ES-I3 (cell line): ENCODE results near the gene PCDHGA6.
"Not testable (repeated sequence)": the region's sequence is repeated elsewhere in the genome, so short reads cannot be mapped to it uniquely, and the experiment has no call there.

Experiments
- H3K36me3 ChIP-seq: 2 replicates; pipeline ENCODE4 v1.6.1; 2013; ENCODE audit warnings: mild to moderate bottlenecking, low read length, control low read depth, moderate library complexity; ENCODE audit not compliant: insufficient read depth
- H3K4me1 ChIP-seq: 2 replicates; pipeline ENCODE4 v1.6.1; 2013; ENCODE audit warnings: mild to moderate bottlenecking, control low read depth, low read length; ENCODE audit not compliant: insufficient read depth
- H3K9ac ChIP-seq: 2 replicates; pipeline ENCODE4 v1.6.1; 2013; ENCODE audit warnings: low read depth, mild to moderate bottlenecking, low read length, moderate library complexity
- H3K9me3 ChIP-seq: 2 replicates; pipeline ENCODE4 v1.6.1; 2013; ENCODE audit warnings: mild to moderate bottlenecking, low read length, moderate library complexity; ENCODE audit not compliant: control insufficient read depth, insufficient read depth

Gene PCDHGA6

DNA sequence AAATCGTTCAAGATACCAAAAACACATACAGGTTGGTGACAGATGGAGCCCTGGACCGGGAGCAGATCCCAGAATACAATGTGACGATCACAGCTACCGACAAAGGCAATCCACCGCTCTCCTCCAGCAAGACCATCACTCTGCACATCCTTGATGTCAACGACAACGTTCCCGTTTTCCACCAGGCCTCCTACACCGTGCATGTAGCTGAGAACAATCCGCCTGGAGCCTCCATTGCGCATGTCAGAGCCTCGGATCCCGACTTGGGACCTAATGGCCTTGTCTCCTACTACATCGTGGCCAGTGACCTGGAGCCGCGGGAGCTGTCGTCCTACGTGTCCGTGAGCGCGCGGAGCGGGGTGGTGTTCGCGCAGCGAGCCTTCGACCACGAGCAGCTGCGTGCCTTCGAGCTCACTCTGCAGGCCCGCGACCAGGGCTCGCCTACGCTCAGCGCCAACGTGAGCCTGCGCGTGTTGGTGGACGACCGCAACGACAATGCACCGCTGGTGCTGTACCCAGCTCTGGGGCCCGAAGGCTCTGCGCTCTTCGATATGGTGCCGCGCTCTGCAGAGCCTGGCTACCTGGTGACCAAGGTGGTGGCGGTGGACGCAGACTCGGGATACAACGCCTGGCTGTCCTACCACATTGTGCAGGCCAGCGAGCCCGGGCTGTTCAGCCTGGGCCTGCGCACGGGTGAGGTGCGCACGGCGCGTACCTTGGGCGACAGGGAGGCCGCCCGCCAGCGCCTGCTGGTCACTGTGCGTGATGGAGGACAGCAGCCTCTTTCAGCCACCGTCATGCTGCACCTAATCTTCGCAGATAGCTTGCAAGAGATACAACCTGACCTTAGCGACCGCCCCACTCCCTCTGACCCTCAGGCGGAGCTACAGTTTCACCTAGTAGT lies 1.9 kb upstream of the PCDHGA6 start:
- Histone ChIP-seq H3K4me1 (no peaks in the 10 kb centered on the region), H3K9ac (no peak overlapping the region), H3K36me3 (no peaks in the 10 kb centered on the region), H3K9me3 (peaks cover 5% of the 10 kb centered on the region)

DNA sequence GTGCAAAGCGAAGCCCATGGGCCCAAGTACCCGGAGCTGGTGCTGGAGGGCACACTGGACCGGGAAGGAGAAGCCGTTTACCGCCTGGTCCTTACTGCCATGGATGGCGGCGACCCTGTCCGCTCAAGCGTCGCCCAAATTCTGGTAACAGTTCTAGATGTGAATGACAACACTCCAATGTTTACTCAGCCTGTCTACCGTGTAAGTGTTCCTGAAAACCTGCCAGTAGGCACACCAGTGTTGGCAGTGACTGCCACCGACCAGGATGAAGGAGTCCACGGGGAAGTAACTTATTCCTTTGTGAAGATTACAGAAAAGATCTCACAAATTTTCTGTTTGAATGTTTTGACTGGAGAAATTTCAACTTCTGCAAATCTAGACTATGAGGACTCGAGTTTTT lies 936 bp downstream of the PCDHGA6 start:
- H3K9ac ChIP-seq, result no peak overlapping the region
- H3K4me1 ChIP-seq, result no peaks in the 10 kb centered on the region
- H3K9me3 ChIP-seq, result peaks cover 7% of the 10 kb centered on the region
- no peaks in the 10 kb centered on the region for H3K36me3 ChIP-seq

DNA sequence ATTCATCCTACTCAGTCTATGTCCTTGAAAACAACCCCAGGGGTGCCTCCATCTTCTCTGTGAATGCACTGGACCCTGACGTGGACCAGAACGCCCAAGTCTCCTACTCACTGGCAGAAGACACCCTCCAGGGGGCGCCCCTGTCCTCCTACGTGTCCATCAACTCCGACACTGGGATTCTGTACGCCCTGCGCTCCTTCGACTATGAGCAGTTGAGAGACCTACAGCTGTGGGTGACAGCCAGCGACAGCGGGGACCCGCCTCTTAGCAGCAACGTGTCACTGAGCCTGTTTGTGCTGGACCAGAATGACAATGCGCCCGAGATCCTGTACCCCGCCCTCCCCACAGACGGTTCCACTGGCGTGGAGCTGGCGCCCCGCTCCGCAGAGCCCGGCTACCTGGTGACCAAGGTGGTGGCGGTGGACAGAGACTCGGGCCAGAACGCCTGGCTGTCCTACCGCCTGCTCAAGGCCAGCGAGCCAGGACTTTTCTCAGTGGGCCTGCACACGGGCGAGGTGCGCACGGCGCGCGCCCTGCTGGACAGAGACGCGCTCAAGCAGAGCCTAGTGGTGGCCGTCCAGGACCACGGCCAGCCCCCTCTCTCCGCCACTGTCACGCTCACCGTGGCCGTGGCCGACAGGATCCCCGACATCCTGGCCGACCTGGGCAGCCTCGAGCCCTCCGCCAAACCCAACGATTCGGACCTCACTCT lies 1.9 kb downstream of the PCDHGA6 start:
- H3K4me1 ChIP-seq, H3K9me3 ChIP-seq, H3K9ac ChIP-seq, H3K36me3 ChIP-seq: not testable (repeated sequence)

DNA sequence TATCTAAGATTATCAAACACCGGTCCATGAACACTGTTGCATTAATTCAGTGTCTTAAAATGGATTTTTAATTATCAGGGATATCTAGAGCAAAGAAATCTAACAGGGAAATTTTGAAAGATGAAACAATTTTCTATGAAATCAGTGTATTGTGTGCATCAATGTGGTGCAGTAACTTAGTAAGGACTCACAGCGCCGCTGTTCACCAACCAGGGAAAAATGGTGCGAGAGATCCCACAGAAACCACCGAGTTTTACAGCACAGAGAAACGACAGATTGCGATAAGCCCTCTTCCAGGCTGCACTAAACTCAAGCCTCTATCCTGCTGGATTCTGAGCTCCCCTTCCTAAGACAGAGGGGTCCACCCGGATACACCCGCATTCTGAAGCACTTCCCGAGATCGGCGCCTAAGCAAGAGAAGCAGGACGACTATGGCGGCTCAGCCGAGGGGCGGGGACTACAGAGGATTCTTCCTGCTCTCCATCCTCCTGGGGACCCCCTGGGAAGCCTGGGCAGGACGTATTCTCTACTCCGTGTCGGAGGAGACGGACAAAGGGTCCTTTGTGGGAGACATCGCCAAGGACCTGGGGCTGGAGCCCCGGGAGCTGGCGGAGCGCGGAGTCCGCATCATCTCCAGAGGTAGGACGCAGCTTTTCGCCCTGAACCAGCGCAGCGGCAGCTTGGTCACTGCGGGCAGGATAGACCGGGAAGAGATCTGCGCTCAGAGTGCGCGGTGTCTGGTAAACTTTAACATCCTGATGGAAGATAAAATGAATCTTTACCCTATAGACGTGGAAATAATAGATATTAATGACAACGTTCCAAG lies 9.0 kb downstream of the PCDHGA6 start, which contains the start of gene PCDHGA7:
TSS of gene PCDHGA7 (plus strand) at position 274 of the 826 bp plus-strand sequence. CDS start at position 432, 158 bp downstream.
- no peaks in the 10 kb centered on the region for H3K4me1 ChIP-seq
- H3K9ac ChIP-seq, result no peak within 1 kb of the TSS
- H3K36me3 ChIP-seq, result no peaks in the 10 kb centered on the region
- H3K9me3 ChIP-seq, result no peaks in the 10 kb centered on the region; the same call in 1 of the 2 replicates

DNA sequence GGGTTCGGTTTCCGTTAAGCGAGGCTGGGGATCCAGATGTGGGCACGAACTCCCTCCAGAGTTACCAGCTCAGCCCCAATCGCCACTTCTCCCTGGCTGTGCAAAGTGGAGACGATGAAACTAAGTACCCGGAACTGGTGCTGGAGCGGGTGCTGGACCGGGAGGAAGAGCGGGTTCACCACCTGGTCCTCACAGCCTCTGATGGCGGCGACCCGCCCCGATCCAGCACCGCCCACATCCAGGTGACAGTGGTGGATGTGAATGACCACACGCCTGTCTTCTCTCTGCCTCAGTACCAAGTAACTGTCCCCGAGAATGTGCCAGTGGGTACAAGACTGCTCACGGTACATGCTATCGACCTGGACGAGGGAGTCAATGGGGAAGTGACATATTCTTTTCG lies 9.7 kb downstream of the PCDHGA6 start:
- peaks cover under 1% of the 10 kb centered on the region for H3K9me3 ChIP-seq
- no peaks in the 10 kb centered on the region for H3K36me3 ChIP-seq
- H3K9ac ChIP-seq, result no peak overlapping the region
- no peaks in the 10 kb centered on the region for H3K4me1 ChIP-seq

DNA sequence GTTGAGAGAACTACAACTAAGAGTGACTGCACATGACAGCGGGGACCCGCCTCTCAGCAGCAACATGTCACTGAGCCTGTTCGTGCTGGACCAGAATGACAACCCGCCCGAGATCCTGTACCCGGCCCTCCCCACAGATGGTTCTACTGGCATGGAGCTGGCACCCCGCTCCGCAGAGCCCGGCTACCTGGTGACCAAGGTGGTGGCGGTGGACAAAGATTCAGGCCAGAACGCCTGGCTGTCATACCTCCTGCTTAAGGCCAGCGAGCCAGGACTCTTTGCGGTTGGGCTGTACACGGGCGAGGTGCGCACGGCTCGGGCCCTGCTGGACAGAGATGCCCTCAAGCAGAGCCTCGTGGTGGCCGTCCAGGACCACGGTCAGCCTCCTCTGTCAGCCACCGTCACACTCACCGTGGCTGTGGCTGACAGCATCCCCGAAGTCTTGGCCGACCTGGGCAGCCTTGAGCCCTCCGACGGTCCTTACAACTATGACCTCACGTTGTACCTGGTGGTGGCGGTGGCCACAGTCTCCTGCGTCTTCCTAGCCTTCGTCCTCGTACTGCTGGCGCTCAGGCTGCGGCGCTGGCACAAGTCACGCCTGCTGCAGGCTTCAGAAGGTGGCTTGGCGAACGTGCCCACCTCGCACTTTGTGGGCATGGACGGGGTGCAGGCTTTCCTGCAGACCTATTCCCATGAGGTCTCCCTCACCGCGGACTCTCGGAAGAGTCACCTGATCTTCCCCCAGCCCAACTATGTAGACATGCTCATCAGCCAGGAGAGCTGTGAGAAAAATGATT lies 11.0 kb downstream of the PCDHGA6 start:
- Histone ChIP-seq H3K4me1 (no peaks in the 10 kb centered on the region), H3K9me3 (peaks cover 7% of the 10 kb centered on the region), H3K9ac (no peak overlapping the region), H3K36me3 (no peaks in the 10 kb centered on the region; the same call in 1 of the 2 replicates)

DNA sequence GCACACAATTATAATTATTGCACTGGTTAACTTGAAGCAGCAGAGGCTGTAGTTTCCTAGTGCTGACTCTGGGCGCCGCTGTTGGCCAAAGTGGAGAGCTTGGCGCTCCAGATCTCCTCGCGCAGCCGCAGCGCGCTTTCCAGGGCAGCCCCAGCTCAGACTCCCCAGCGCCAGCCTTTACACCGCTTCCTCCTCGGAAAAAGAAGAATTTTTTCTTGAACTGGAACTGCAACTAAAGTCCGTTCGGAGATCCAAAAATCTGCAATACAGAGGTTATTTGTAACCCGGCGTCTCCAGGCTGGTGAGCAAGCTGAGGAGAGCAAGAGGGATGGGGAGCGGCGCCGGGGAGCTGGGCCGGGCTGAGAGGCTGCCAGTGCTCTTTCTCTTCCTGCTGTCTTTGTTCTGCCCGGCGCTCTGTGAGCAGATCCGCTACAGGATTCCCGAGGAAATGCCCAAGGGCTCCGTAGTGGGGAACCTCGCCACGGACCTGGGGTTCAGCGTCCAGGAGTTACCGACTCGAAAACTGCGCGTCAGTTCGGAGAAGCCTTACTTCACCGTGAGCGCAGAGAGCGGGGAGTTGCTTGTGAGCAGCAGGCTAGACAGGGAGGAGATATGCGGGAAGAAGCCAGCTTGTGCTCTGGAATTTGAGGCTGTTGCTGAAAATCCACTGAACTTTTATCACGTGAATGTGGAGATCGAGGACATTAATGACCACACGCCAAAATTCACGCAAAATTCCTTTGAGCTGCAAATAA lies 14.0 kb downstream of the PCDHGA6 start, which contains the start of gene PCDHGB4:
TSS of gene PCDHGB4 (plus strand) at position 142 of the 755 bp plus-strand sequence. CDS start at position 329, 187 bp downstream.
- H3K9me3 ChIP-seq, result peaks cover 17% of the 10 kb centered on the region
- H3K36me3 ChIP-seq, H3K4me1 ChIP-seq: not testable (repeated sequence)
- H3K9ac ChIP-seq, result peak within 1 kb of the TSS; percentile 64; the same call in 1 of the 2 replicates

DNA sequence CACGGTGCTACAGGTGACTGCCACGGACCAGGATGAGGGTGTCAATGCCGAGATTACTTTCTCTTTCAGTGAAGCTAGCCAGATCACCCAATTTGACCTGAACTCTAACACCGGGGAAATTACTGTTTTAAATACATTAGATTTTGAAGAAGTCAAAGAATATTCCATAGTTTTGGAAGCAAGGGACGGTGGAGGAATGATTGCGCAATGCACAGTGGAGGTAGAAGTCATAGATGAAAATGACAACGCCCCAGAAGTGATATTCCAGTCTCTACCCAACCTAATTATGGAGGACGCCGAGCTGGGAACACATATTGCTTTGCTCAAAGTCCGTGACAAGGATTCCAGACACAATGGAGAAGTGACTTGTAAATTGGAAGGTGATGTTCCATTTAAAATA lies 15.0 kb downstream of the PCDHGA6 start:
- H3K9me3 ChIP-seq, result peaks cover 26% of the 10 kb centered on the region
- H3K4me1 ChIP-seq, result no peaks in the 10 kb centered on the region
- H3K36me3 ChIP-seq, result peaks cover 3% of the 10 kb centered on the region
- no peak overlapping the region for H3K9ac ChIP-seq

DNA sequence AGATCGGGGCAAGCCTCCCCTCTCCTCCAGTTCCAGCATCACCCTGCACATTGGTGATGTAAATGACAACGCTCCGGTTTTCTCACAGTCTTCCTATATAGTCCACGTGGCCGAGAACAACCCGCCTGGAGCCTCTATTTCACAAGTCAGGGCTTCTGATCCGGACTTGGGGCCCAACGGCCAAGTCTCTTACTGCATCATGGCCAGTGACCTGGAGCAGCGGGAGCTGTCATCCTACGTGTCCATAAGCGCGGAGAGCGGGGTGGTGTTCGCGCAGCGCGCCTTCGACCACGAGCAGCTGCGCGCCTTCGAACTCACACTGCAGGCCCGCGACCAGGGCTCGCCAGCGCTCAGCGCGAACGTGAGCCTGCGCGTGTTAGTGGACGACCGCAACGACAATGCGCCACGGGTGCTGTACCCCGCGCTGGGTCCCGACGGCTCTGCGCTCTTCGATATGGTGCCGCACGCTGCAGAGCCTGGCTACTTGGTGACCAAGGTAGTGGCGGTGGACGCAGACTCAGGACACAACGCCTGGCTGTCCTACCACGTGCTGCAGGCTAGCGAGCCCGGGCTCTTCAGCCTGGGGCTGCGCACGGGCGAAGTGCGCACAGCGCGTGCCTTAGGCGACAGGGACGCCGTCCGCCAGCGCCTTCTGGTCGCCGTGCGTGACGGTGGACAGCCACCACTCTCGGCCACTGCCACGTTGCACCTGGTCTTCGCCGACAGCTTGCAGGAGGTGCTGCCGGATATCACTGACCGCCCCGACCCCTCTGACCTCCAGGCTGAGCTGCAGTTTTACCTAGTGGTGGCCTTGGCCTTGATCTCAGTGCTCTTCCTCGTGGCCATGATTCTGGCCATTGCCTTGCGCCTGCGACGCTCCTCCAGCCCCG lies 15.7 kb downstream of the PCDHGA6 start:
- Histone ChIP-seq H3K4me1 (no peaks in the 10 kb centered on the region), H3K36me3 (peaks cover 7% of the 10 kb centered on the region), H3K9me3 (peaks cover 32% of the 10 kb centered on the region), H3K9ac (no peak overlapping the region)

DNA sequence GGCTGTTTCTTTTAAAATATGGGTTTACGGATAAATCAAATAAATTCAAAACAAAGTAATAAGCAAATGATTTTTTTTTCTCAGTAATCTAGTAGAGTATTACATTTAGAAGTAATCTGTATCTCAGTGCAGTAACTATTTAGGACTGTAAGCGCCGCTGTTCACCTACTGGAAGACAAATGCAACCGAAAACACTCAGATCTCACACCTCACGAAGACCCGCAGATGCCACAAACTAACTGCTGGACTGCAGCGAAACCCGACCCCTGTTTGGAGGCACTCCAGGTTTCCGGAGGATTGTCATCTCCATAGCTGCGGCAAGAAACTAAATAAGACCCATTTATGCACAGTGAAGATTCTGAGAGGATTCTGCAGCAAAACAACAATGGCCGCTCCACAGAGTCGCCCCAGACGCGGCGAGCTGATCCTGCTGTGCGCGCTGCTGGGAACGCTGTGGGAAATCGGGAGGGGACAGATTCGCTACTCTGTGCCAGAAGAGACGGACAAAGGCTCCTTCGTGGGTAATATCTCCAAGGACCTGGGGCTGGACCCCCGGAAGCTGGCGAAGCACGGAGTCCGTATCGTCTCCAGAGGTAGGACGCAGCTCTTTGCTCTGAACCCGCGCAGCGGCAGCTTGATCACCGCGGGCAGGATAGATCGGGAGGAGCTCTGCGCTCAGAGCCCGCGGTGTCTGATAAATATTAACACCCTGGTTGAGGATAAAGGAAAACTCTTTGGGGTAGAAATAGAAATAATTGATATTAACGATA lies 18.9 kb downstream of the PCDHGA6 start, which contains the start of gene PCDHGA8:
TSS of gene PCDHGA8 (plus strand) at position 205 of the 770 bp plus-strand sequence. CDS start at position 386, 181 bp downstream.
- no peaks in the 10 kb centered on the region for H3K4me1 ChIP-seq
- no peak within 1 kb of the TSS for H3K9ac ChIP-seq
- peaks cover 7% of the 10 kb centered on the region for H3K36me3 ChIP-seq
- H3K9me3 ChIP-seq, result peaks cover 41% of the 10 kb centered on the region

DNA sequence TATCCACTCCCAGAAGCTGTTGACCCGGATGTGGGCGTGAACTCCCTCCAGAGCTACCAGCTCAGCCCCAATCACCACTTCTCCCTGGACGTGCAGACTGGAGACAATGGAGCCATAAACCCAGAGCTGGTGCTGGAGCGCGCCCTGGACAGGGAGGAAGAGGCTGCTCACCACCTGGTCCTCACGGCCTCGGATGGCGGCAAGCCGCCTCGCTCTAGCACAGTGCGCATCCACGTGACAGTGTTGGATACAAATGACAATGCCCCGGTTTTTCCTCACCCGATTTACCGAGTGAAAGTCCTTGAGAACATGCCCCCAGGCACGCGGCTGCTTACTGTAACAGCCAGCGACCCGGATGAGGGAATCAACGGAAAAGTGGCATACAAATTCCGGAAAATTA lies 19.6 kb downstream of the PCDHGA6 start:
- Histone ChIP-seq H3K9me3 (peaks cover 41% of the 10 kb centered on the region), H3K4me1 (no peaks in the 10 kb centered on the region), H3K9ac (no peak overlapping the region), H3K36me3 (peaks cover 7% of the 10 kb centered on the region)
